Osteoblast (primary cell): ENCODE measurements around the gene PDE6A. TPM values are rescaled to one million over a fixed set of nuclear protein-coding genes. Genes with fewer than 3 reads are reported as not detected.
A peak's percentile ranks its signal among the peaks of the same experiment; 100 is the strongest.

Source experiments
- DNase-seq: peaks from one replicate; pipeline ENCODE4 v3.0.0; 2011; ENCODE audit warnings: low spot score, mixed read lengths; ENCODE audit not compliant: insufficient read length; ENCODE audit errors: missing footprints
- H2AFZ ChIP-seq: 2 replicates; pipeline ENCODE4 v1.6.0; 2011; ENCODE audit warnings: mild to moderate bottlenecking, low read length
- H3K27ac ChIP-seq: 2 replicates; pipeline ENCODE4 v1.5.1; 2011; ENCODE audit warnings: mild to moderate bottlenecking, low read depth, low read length, moderate library complexity
- H3K27me3 ChIP-seq: 2 replicates; pipeline ENCODE4 v1.6.0; 2012; ENCODE audit warnings: mild to moderate bottlenecking, control low read depth, inconsistent platforms, low read length, moderate library complexity; ENCODE audit not compliant: insufficient read depth
- H3K36me3 ChIP-seq: 2 replicates; pipeline ENCODE4 v1.5.1; 2011; ENCODE audit warnings: mild to moderate bottlenecking, low read length, control low read depth, moderate library complexity; ENCODE audit not compliant: insufficient read depth
- H3K4me1 ChIP-seq: 2 replicates; pipeline ENCODE4 v1.5.1; 2011; ENCODE audit warnings: mild to moderate bottlenecking, low read length, control low read depth, moderate library complexity; ENCODE audit not compliant: insufficient read depth
- H3K4me2 ChIP-seq: 2 replicates; pipeline ENCODE4 v1.6.0; 2011; ENCODE audit warnings: mild to moderate bottlenecking, low read length; ENCODE audit not compliant: insufficient read depth
- H3K4me3 ChIP-seq: fragments of 200-600 bp; sonication (generic); 3 replicates; pipeline ENCODE4 v1.5.1; 2012; ENCODE audit warnings: mild to moderate bottlenecking, low read length, inconsistent platforms; ENCODE audit not compliant: insufficient read depth
- H3K79me2 ChIP-seq: 2 replicates; pipeline ENCODE4 v1.6.0; 2012; ENCODE audit warnings: mild to moderate bottlenecking, low read length, control low read depth, inconsistent platforms; ENCODE audit not compliant: insufficient read depth
- H3K9me3 ChIP-seq: 2 replicates; pipeline ENCODE4 v1.5.1; 2011; ENCODE audit warnings: low read depth, low read length, control low read depth
- H4K20me1 ChIP-seq: 2 replicates; pipeline ENCODE4 v1.6.0; 2012; ENCODE audit warnings: mild to moderate bottlenecking, low read length, control low read depth; ENCODE audit not compliant: insufficient read depth
- total RNA-seq: library from RNA; depleted of rRNA; stranded (reverse); fragments of >200 nt; gene quantifications from 2 replicates; pipeline ENCODE4 v1.2.3, GENCODE V29; 2012
- TF ChIP-seq, protein P1 (sequence below): IDR thresholded peaks from 2 replicates; pipeline ENCODE4 v1.5.1; 2011; ENCODE audit warnings: mild to moderate bottlenecking, low read depth, low read length, moderate library complexity; ENCODE audit errors: extremely low read depth

PDE6A gene
- total RNA-seq, 1 donor: under 0.01 TPM

DNA sequence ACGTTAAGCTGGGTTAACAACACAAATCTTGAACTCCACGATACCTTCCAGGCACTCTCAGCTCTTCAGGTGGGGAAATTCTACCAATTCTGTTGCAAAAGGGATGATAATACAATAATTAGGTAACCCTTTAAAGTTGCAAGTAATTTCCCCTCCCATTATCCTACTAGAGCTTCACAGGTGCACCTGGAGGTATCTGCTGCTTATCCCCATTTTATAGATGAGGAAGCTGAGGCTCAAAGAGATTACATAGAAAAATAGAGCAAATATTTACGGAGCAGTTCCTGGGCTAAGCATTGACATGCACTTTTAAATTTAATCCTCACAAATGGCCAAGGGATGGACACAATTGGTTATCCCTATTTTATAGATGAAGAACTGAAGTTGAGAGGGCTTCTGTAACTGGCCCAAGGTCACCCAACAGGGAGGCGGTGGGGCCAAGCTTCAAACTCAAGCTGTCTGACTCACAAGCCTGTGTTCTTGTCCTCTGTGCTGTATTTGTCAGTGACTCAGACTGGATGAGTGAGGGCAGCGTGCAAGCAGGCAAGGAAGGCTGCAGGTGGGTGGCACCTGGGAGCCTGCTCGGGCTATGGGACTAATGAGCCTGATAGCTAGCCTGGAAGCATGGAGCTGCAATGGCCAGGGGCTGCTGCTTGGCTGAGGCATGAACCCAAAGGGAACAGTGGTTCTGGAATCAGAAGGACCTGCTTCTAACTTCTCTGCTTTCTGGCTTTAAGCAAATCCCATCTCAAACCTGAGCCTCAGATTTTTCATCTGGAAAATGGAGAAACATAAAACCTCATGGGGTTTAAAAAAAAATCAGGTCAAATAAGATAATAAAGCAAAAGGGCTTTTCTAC, 105.5 kb downstream of the PDE6A start:
- Histone ChIP-seq H4K20me1 (no peaks in the 10 kb centered on the region), H3K27ac (no peak overlapping the region), H3K4me2 (no peak overlapping the region), H3K4me1 (peaks cover 8% of the 10 kb centered on the region), H3K36me3 (no peaks in the 10 kb centered on the region), H3K9me3 (no peaks in the 10 kb centered on the region), H2AFZ (no peak overlapping the region), H3K4me3 (no peak overlapping the region), H3K79me2 (no peaks in the 10 kb centered on the region), H3K27me3 (no peaks in the 10 kb centered on the region)
- TF ChIP-seq, protein P1, sequence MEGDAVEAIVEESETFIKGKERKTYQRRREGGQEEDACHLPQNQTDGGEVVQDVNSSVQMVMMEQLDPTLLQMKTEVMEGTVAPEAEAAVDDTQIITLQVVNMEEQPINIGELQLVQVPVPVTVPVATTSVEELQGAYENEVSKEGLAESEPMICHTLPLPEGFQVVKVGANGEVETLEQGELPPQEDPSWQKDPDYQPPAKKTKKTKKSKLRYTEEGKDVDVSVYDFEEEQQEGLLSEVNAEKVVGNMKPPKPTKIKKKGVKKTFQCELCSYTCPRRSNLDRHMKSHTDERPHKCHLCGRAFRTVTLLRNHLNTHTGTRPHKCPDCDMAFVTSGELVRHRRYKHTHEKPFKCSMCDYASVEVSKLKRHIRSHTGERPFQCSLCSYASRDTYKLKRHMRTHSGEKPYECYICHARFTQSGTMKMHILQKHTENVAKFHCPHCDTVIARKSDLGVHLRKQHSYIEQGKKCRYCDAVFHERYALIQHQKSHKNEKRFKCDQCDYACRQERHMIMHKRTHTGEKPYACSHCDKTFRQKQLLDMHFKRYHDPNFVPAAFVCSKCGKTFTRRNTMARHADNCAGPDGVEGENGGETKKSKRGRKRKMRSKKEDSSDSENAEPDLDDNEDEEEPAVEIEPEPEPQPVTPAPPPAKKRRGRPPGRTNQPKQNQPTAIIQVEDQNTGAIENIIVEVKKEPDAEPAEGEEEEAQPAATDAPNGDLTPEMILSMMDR: no peak
- peak; percentile 88 for DNase-seq

DNA sequence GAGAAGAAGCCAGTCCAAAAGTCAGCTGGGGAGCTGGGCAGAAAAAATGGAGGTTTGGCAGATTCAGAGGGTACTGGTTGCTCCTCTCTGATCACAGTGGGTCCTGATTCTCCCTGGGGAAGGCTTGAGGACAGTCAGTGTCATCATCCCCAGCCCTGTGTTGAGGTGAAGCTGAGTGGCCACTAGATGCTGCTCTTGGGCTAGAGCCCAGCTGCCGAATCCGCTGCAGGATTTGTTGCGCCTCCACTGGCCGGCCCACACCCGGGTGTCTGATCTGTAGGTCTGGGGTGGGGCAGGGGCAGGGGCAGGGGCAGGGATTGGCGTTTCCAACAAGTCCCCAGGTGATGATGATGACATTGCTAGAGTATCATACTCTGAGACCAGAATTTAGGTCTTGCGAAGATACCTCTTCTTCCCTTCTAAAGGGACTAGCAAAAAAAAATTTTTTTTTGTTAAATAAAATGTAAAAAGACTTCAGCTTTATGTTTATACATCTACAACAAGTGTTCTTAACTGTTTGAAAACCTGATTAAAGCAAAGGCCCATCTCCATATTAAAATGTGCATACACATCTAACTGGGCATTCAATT, 106.8 kb downstream of the PDE6A start:
- TF ChIP-seq, protein P1: peak; percentile 85
- H3K79me2 ChIP-seq: no peaks in the 10 kb centered on the region
- no peak overlapping the region for H3K27ac ChIP-seq
- no peak overlapping the region for H3K4me2 ChIP-seq
- DNase-seq: peak; percentile 97
- peaks cover 8% of the 10 kb centered on the region for H3K4me1 ChIP-seq
- no peaks in the 10 kb centered on the region for H3K27me3 ChIP-seq
- no peaks in the 10 kb centered on the region for H3K36me3 ChIP-seq
- no peaks in the 10 kb centered on the region for H4K20me1 ChIP-seq
- no peak overlapping the region for H3K4me3 ChIP-seq
- no peaks in the 10 kb centered on the region for H3K9me3 ChIP-seq
- H2AFZ ChIP-seq: no peak overlapping the region

DNA sequence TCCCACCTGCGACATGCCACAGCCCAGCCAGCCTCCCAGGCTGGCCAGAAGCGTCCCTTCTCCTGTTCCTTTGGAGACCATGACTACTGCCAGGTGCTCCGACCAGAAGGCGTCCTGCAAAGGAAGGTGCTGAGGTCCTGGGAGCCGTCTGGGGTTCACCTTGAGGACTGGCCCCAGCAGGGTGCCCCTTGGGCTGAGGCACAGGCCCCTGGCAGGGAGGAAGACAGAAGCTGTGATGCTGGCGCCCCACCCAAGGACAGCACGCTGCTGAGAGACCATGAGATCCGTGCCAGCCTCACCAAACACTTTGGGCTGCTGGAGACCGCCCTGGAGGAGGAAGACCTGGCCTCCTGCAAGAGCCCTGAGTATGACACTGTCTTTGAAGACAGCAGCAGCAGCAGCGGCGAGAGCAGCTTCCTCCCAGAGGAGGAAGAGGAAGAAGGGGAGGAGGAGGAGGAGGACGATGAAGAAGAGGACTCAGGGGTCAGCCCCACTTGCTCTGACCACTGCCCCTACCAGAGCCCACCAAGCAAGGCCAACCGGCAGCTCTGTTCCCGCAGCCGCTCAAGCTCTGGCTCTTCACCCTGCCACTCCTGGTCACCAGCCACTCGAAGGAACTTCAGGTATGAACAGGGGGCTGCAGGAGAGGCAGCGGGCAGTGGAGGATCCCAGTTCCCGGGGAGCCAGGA, 108.0 kb downstream of the PDE6A start:
- Histone ChIP-seq H3K4me2 (no peak overlapping the region), H3K27ac (no peak overlapping the region), H3K36me3 (no peaks in the 10 kb centered on the region), H3K4me1 (peaks cover 9% of the 10 kb centered on the region), H4K20me1 (no peaks in the 10 kb centered on the region), H3K9me3 (no peaks in the 10 kb centered on the region), H3K79me2 (no peaks in the 10 kb centered on the region), H3K27me3 (no peaks in the 10 kb centered on the region), H2AFZ (no peak overlapping the region), H3K4me3 (no peak overlapping the region)
- TF ChIP-seq, protein P1: no peak
- DNase-seq: no peak

DNA sequence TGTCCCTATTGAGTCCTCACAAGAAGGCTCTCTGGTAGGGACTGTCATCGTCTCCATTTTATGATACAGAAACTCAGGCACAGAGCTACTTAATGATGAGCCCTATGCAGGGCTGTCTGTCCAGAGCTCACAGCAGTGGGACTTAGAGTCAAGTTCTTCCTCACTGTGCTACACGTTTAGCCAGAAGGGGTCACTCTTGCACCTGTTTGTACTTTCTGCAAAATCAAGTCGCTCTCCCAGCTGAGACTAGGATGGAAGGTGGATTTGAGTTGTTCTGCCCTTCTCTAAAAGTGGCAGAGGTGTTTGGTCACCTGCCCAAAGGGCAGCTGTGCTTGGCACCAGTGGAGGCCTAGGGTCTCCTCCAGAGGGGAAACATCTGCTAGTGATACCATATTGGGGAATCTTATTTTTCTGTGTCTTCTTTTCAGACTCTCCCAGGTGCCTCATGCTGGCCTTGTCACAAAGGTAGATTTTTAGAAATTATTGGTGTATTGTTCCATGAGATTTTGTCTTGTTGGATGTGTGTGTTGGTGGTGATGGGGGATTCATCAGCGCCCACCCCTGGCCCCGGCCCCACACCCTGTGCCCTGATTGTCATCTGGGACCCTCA, 110.2 kb downstream of the PDE6A start:
- Histone ChIP-seq H3K27me3 (no peaks in the 10 kb centered on the region), H2AFZ (no peak overlapping the region), H3K36me3 (no peaks in the 10 kb centered on the region), H3K4me1 (peaks cover 12% of the 10 kb centered on the region), H3K9me3 (no peaks in the 10 kb centered on the region), H4K20me1 (no peaks in the 10 kb centered on the region), H3K79me2 (no peaks in the 10 kb centered on the region), H3K27ac (no peak overlapping the region), H3K4me2 (no peak overlapping the region), H3K4me3 (no peak overlapping the region)
- TF ChIP-seq, protein P1: peak; percentile 81
- DNase-seq: peak; percentile 96
